ENCODE results near the gene RHBDF1.

DNA sequence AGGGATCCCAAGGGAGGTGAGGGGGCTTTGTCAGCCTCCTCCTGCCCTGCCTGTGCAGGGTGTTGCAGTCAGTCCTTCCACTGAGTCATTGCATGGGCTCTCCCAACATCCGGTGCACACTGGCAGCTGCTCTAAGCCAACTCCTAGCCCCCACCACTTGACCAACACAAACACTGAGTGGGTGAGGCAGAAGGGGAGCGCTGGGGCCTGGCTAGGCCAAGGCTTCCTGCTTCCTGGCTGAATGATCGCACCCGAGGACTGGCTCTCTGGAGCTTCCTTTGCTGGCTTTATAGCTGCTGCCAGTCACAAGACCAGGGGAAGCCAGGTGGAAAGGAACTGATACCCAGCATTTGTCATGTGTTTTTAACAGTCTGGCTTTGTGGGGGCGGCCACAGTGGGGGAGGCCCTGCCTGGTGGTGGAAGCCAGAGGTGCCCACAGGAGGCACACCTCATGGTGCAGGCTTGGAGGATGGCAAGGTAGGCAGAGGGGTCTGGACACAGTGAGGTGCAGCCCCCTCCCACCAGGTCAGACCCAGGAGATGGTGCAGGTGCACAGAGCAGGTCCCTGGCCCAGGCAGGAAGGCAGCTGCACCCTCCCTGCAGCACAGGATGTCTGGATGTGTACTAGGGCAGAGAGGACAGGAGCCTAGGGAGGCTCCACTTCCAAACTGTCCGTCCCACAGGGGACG lies 12.4 kb upstream of the RHBDF1 start:
- TF ChIP-seq, protein P1, sequence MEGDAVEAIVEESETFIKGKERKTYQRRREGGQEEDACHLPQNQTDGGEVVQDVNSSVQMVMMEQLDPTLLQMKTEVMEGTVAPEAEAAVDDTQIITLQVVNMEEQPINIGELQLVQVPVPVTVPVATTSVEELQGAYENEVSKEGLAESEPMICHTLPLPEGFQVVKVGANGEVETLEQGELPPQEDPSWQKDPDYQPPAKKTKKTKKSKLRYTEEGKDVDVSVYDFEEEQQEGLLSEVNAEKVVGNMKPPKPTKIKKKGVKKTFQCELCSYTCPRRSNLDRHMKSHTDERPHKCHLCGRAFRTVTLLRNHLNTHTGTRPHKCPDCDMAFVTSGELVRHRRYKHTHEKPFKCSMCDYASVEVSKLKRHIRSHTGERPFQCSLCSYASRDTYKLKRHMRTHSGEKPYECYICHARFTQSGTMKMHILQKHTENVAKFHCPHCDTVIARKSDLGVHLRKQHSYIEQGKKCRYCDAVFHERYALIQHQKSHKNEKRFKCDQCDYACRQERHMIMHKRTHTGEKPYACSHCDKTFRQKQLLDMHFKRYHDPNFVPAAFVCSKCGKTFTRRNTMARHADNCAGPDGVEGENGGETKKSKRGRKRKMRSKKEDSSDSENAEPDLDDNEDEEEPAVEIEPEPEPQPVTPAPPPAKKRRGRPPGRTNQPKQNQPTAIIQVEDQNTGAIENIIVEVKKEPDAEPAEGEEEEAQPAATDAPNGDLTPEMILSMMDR (conservative IDR thresholded peaks at IDR 0.05), result no peak
- TF ChIP-seq ZFX (IDR thresholded peaks at IDR 0.05), result no peak
